ENCODE measurements around the gene TMEM132C. TPM values are rescaled to one million over a fixed set of nuclear protein-coding genes. Genes with fewer than 3 reads are reported as not detected.
A peak's percentile ranks its signal among the peaks of the same experiment; 100 is the strongest.

Gene TMEM132C
- total RNA-seq, 1 donor from 2014 or later: 0.42 TPM

DNA sequence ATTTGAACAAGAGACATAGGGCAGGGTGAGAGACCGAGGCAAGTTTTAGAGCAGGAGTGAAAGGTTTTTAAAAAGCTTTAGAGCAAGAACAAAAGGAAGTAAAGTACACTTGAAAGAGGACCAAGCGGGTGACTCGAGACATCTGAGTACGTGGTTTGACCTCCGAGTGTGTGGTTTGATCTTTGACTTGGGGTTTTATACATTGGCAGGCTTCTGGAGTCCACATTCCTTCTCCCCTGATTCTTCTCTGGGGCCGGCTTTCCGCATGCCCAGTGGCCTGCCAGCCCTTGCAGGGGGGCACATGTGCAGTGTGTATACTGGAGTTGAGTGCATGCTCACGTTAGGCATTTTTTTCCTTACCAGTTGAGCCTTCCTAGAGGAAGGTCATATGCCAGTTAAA is 460.5 kb downstream of the TMEM132C start:
- H3K4me3 ChIP-seq (ENCODE audit: low read depth, low read length): no peak overlapping the region
- no peak for DNase-seq (ENCODE audit: low read depth)
- H3K27me3 ChIP-seq (ENCODE audit: control insufficient read depth, insufficient read depth, low read length): no peaks in the 10 kb centered on the region
- no peaks in the 10 kb centered on the region for H3K36me3 ChIP-seq (ENCODE audit: control insufficient read depth, insufficient read depth, low read length)
- TF ChIP-seq, protein P1, sequence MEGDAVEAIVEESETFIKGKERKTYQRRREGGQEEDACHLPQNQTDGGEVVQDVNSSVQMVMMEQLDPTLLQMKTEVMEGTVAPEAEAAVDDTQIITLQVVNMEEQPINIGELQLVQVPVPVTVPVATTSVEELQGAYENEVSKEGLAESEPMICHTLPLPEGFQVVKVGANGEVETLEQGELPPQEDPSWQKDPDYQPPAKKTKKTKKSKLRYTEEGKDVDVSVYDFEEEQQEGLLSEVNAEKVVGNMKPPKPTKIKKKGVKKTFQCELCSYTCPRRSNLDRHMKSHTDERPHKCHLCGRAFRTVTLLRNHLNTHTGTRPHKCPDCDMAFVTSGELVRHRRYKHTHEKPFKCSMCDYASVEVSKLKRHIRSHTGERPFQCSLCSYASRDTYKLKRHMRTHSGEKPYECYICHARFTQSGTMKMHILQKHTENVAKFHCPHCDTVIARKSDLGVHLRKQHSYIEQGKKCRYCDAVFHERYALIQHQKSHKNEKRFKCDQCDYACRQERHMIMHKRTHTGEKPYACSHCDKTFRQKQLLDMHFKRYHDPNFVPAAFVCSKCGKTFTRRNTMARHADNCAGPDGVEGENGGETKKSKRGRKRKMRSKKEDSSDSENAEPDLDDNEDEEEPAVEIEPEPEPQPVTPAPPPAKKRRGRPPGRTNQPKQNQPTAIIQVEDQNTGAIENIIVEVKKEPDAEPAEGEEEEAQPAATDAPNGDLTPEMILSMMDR (IDR thresholded peaks at IDR 0.05; ENCODE audit: insufficient read depth, low read length, poor library complexity, severe bottlenecking): no peak

DNA sequence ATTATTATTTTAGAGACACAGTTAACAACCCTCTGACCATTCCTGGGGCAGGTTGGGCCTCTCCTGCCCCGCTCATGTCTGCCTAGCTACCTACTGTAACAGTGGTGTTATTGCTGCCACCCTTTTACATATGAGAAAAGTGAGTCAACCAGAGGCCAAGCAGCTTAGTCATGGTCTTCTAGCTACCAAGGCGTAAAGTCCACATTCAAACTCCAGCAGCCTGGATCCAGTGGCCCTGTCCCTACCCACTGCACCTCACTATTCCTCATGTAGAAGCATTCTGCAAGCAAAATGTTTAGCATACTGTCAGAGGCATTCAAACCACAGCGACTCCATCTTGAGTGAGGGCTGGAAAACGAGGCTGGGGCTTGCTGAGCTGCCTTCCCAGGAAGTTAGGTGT is 461.0 kb downstream of the TMEM132C start:
- DNase-seq (ENCODE audit: low read depth): peak; percentile 78
- Histone ChIP-seq H3K27me3 (ENCODE audit: control insufficient read depth, insufficient read depth, low read length) (peaks cover 2% of the 10 kb centered on the region), H3K4me3 (ENCODE audit: low read depth, low read length) (no peak overlapping the region), H3K36me3 (ENCODE audit: control insufficient read depth, insufficient read depth, low read length) (no peaks in the 10 kb centered on the region)
- TF ChIP-seq, protein P1 (IDR thresholded peaks at IDR 0.05; ENCODE audit: insufficient read depth, low read length, poor library complexity, severe bottlenecking): no peak

DNA sequence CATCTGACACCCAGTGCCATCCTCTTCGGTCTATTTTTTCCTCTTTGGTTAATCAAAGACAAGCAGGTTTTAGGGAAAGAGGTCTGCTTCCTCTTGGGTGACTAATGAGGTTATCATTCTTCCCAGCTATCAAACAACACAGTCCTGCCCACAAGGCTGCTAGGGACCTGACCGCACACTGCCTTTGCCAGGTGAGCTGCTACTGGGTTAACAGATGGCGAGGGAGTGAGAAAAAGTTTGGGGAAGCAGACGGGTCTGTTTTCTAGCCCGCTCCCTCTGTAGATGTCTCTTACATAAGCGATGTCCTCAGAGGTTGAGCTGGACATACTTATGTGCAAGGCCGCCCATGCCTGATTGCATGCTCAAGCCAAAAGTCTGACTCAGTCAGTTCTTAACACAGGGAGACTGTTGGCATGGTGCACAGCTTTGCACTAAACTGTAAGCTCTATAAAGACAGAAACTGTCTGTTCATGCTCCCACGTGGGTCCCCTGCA is 462.7 kb downstream of the TMEM132C start:
- Histone ChIP-seq H3K27me3 (ENCODE audit: control insufficient read depth, insufficient read depth, low read length) (peaks cover 2% of the 10 kb centered on the region), H3K4me3 (ENCODE audit: low read depth, low read length) (no peak overlapping the region), H3K36me3 (ENCODE audit: control insufficient read depth, insufficient read depth, low read length) (no peaks in the 10 kb centered on the region)
- TF ChIP-seq, protein P1 (IDR thresholded peaks at IDR 0.05; ENCODE audit: insufficient read depth, low read length, poor library complexity, severe bottlenecking): no peak
- peak; percentile 78 for DNase-seq (ENCODE audit: low read depth)

DNA sequence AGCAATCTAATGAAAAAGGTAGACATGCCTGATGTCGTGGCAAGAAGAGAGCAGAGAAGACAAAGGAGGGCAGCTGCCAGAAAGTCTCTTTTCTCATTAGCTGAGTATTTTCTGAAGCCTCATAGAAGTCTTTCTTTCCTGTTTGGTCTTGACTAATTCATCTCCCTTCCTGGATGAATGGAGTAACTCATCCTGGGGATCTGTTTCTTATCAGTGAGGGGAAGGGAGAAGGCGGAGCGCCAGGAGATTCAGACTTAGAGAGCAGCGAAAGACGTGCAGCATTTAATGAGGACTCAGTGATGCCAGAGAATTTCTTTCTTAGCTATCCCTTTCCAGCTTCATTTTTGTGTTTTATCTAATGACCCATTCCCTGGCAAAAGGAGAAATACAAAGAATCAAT is 467.4 kb downstream of the TMEM132C start:
- no peak for DNase-seq (ENCODE audit: low read depth)

DNA sequence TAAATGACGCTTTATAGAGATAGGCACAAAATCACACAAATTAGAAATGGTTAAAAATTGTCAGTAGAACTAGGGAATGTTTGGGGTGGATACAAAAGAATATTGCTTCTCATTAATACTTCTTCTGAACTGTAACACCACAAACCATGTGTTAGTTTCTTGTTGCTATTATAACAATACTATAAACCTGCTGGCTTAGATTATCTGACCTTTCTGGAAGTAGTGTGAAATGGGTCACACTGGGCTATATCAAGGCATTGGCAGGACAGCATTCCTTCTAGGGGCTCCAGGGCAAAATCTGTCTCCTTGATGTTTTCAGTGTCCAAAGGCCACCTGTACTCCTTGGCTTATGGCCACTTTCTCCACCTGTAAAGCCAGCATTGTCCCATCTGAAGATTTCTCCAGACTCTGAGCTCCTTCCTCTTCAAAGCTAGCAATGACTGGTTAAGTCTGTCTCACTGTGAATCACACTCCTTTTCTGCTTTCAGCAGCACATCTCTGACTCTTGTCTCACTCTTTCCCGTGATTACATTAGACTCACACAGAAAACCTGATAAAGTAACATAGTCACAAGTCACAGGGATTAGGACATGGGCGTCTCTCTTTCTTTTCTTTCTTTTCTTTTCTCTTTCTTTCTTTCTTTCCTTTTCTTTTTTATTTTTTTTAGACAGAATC is 470.5 kb downstream of the TMEM132C start:
- Histone ChIP-seq H3K36me3 (ENCODE audit: control insufficient read depth, insufficient read depth, low read length) (no peaks in the 10 kb centered on the region), H3K4me3 (ENCODE audit: low read depth, low read length) (no peak overlapping the region), H3K27me3 (ENCODE audit: control insufficient read depth, insufficient read depth, low read length) (peaks cover 2% of the 10 kb centered on the region)
- TF ChIP-seq, protein P1 (IDR thresholded peaks at IDR 0.05; ENCODE audit: insufficient read depth, low read length, poor library complexity, severe bottlenecking): no peak
- DNase-seq (ENCODE audit: low read depth): no peak

More for the DNA sequence above, 467.4 kb downstream of the TMEM132C start:
- Histone ChIP-seq H3K36me3 (ENCODE audit: control insufficient read depth, insufficient read depth, low read length) (no peaks in the 10 kb centered on the region), H3K4me3 (ENCODE audit: low read depth, low read length) (no peak overlapping the region), H3K27me3 (ENCODE audit: control insufficient read depth, insufficient read depth, low read length) (peaks cover 2% of the 10 kb centered on the region)
- TF ChIP-seq, protein P1 (IDR thresholded peaks at IDR 0.05; ENCODE audit: insufficient read depth, low read length, poor library complexity, severe bottlenecking): no peak

DNA sequence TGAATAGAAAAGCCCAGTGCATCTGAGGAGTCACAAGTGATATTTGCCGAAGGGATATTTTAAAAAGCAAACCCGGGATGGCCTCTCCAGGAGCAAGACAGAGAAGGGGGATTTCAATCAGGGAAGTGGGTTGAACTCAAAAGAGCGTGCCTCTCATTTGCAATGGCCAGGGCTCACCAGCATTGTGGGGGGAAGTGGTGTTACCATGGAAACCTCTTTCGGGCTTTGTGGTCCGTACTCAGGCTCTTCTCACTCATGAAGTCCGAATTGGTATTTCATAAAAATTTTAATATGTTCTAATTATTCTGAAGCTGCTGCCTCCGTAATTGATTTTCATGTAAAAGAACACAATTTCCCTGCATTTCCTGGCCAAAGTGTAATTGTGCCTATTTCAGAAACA is 476.9 kb downstream of the TMEM132C start:
- TF ChIP-seq, protein P1 (IDR thresholded peaks at IDR 0.05; ENCODE audit: insufficient read depth, low read length, poor library complexity, severe bottlenecking): no peak
- Histone ChIP-seq H3K4me3 (ENCODE audit: low read depth, low read length) (no peak overlapping the region), H3K36me3 (ENCODE audit: control insufficient read depth, insufficient read depth, low read length) (no peaks in the 10 kb centered on the region), H3K27me3 (ENCODE audit: control insufficient read depth, insufficient read depth, low read length) (no peaks in the 10 kb centered on the region)
- DNase-seq (ENCODE audit: low read depth): no peak
